Epithelial cell of prostate (primary cell): ENCODE results near the gene GRK5.

Source experiments
- DNase-seq: peaks from one replicate; pipeline ENCODE4 v3.0.0-alpha.2; 2011; ENCODE audit warnings: low read depth, low spot score
- H3K27ac ChIP-seq: fragments of 450-650 bp; 2 replicates; pipeline ENCODE4 v1.5.1; 2017; ENCODE audit warnings: mild to moderate bottlenecking

The GRK5 gene

GRCh38 chr10:119445311-119445934 lies 238.1 kb downstream of the GRK5 start:
- DNase-seq, result peak; percentile 6
- no peak overlapping the region for H3K27ac ChIP-seq

GRCh38 chr10:119445935-119446317 lies 238.6 kb downstream of the GRK5 start:
- no peak overlapping the region for H3K27ac ChIP-seq
- no peak for DNase-seq

GRCh38 chr10:119446441-119447277 lies 239.3 kb downstream of the GRK5 start:
- H3K27ac ChIP-seq, result no peak overlapping the region
- no peak for DNase-seq

GRCh38 chr10:119447421-119447820 lies 240.1 kb downstream of the GRK5 start:
- DNase-seq, result no peak
- no peak overlapping the region for H3K27ac ChIP-seq

GRCh38 chr10:119447823-119448546 lies 240.6 kb downstream of the GRK5 start:
- H3K27ac ChIP-seq, result no peak overlapping the region
- no peak for DNase-seq

GRCh38 chr10:119448628-119449584 lies 241.5 kb downstream of the GRK5 start:
- no peak overlapping the region for H3K27ac ChIP-seq
- no peak for DNase-seq

GRCh38 chr10:119449760-119450461 lies 242.5 kb downstream of the GRK5 start:
- no peak overlapping the region for H3K27ac ChIP-seq
- no peak for DNase-seq

GRCh38 chr10:119450606-119451299 lies 243.4 kb downstream of the GRK5 start:
- H3K27ac ChIP-seq, result no peak overlapping the region
- DNase-seq, result no peak

- H3K27ac ChIP-seq, result no peak overlapping the region
Measured at GRCh38 chr10:119451300-119451896, 244.0 kb downstream of the GRK5 start.

GRCh38 chr10:119452396-119452795 lies 245.0 kb downstream of the GRK5 start:
- DNase-seq, result no peak
- no peak overlapping the region for H3K27ac ChIP-seq

More at GRCh38 chr10:119451300-119451896, 244.0 kb downstream of the GRK5 start:
- DNase-seq, result no peak

- DNase-seq, result no peak
- H3K27ac ChIP-seq, result no peak overlapping the region
Measured at GRCh38 chr10:119453313-119453712, 245.9 kb downstream of the GRK5 start.

- H3K27ac ChIP-seq, result no peak overlapping the region
- no peak for DNase-seq
Measured at GRCh38 chr10:119454316-119454715, 246.9 kb downstream of the GRK5 start.

- H3K27ac ChIP-seq, result no peak overlapping the region
- no peak for DNase-seq
Measured at GRCh38 chr10:119454990-119455389, 247.6 kb downstream of the GRK5 start.

GRCh38 chr10:119455609-119456434 lies 248.5 kb downstream of the GRK5 start:
- no peak overlapping the region for H3K27ac ChIP-seq
- DNase-seq, result no peak

GRCh38 chr10:119456435-119456810 lies 249.1 kb downstream of the GRK5 start:
- no peak overlapping the region for H3K27ac ChIP-seq
- no peak for DNase-seq

- DNase-seq, result no peak
- H3K27ac ChIP-seq, result no peak overlapping the region
Measured at GRCh38 chr10:119457966-119458766, 250.8 kb downstream of the GRK5 start.
